Lower lobe of right lung (tissue), 2 donors: ENCODE data around the gene KIAA0753. TPM values are rescaled to one million over a fixed set of nuclear protein-coding genes. Genes with fewer than 3 reads are reported as not detected.

Experiments used
- ATAC-seq, 2 donors: fragments of 200-7000 bp; cut with Tn5 transposase; one replicate each; pipeline ENCODE4 v1.9.1; 2020 to 2022; ENCODE audit warnings: mild to moderate bottlenecking in 2 of 2, moderate library complexity in 2 of 2
- DNase-seq: peaks from one replicate; pipeline ENCODE4 v3.0.0-alpha.2; 2020
- H3K27ac ChIP-seq: fragments of 200-600 bp; one replicate; pipeline ENCODE4 v1.8.0; 2022
- H3K27me3 ChIP-seq: fragments of 200-600 bp; one replicate; pipeline ENCODE4 v1.8.0; 2022; ENCODE audit warnings: low read depth
- H3K36me3 ChIP-seq: fragments of 200-600 bp; one replicate; pipeline ENCODE4 v1.8.0; 2022; ENCODE audit warnings: mild to moderate bottlenecking
- H3K4me1 ChIP-seq: fragments of 200-600 bp; one replicate; pipeline ENCODE4 v1.8.0; 2022
- H3K4me3 ChIP-seq: fragments of 200-600 bp; one replicate; pipeline ENCODE4 v1.8.0; 2022; ENCODE audit warnings: mild to moderate bottlenecking
- H3K9me3 ChIP-seq: fragments of 200-600 bp; one replicate; pipeline ENCODE4 v1.8.0; 2022
- CTCF ChIP-seq: fragments of 200-600 bp; IDR thresholded peaks from one replicate; pipeline ENCODE4 v1.8.0; 2022; ENCODE audit warnings: antibody characterized with exemption, mild to moderate bottlenecking
- intact Hi-C: fragments of 100-400 bp; cut with DNase I; formaldehyde crosslinking; loops from one replicate; pipeline ENCODE4 v1.11.0; 2022
- microRNA-seq: library from miRNA; unstranded; fragments of <30 nt; microRNA quantifications from one replicate; pipeline ENCODE4 v1.2.0, GENCODE V29; 2020; ENCODE audit warnings: borderline number of aligned reads
- total RNA-seq: library from RNA; stranded (reverse); fragmentation: NEBNext Ultra II Directional; extraction: Animal tissue kit (Norgen Biotek cat#: 25700); gene quantifications from one replicate; pipeline ENCODE4 v1.2.1, GENCODE V29; 2021
- donor health status: DM: no; HTN: yes; CAD: no; lungs with severe emphysema.

KIAA0753 gene
- total RNA-seq, 1 donor from 2014 or later, result 20.0 TPM

DNA sequence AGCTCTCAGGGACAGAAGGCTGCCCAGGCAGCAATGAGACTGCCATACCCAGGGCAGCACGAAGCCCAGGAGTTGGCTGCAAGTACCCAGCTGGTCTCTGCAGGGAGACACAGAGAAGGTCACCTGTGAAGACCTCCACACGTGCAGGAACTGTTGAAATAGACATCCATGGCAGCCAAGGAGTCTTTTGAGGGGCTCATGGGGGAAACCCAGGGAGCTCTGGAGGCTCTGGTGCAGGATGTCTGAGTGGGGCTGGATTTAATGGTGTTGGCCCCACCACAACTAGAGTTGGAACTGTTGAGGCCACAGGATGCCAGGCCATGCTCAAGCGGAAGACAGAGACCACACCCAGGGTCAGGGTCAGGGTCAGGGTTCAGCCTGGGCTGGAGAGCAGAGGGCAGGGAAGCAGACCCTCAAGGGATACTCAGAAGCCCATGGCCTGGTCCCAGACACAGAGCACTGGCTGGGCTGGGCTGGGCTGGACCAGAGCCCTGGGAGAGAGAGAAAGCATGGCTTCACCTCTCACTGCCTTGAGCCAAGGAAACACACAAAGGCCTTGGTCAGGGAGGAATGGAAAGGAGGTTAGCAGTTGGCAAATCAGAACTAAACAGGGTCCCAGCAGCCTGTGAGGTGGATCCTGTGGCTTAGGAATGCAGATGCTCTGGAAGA, 105.5 kb downstream of the KIAA0753 start:
- no peak for ATAC-seq
- Histone ChIP-seq H3K4me1 (no peaks in the 10 kb centered on the region), H3K9me3 (peaks cover 4% of the 10 kb centered on the region), H3K36me3 (no peaks in the 10 kb centered on the region), H3K27me3 (no peaks in the 10 kb centered on the region), H3K27ac (no peak overlapping the region), H3K4me3 (no peak overlapping the region)
- no peak for DNase-seq
- no peak for TF ChIP-seq CTCF
- intact Hi-C loops, result no loop called here

- no peak for DNase-seq
- intact Hi-C loops, result no loop called here
Observed at GRCh38 chr17:6532441-6532885, 108.0 kb downstream of the KIAA0753 start.

DNA sequence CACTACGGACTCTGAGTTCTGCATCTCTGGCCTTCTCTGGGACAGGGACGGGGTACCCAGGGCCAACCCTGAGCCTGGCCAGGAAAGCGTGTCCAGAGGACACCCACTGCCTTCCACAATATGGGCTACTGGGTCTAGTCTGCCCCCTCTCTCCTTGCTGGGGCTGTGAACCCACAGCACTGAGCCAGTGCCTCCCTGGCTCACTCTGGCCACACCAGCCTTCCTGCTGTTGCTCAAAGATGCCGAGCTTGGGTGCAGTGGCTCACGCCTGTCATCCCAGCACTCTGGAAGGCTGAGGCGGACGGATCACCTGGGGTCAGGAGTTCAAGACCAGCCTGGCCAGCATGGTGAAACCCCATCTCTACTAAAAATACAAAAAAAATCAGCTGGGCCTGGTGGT, 108.9 kb downstream of the KIAA0753 start:
- no peaks in the 10 kb centered on the region for H3K9me3 ChIP-seq
- H3K27me3 ChIP-seq, result no peaks in the 10 kb centered on the region
- H3K36me3 ChIP-seq, result no peaks in the 10 kb centered on the region
- no peak for TF ChIP-seq CTCF
- H3K4me3 ChIP-seq, result no peak overlapping the region
- no peak overlapping the region for H3K27ac ChIP-seq
- intact Hi-C loops, result no loop called here
- ATAC-seq, result no peak
- no peak for DNase-seq
- H3K4me1 ChIP-seq, result no peaks in the 10 kb centered on the region

More at GRCh38 chr17:6532441-6532885, 108.0 kb downstream of the KIAA0753 start:
- H3K27me3 ChIP-seq, result no peaks in the 10 kb centered on the region
- no peak overlapping the region for H3K4me3 ChIP-seq
- TF ChIP-seq CTCF, result no peak
- H3K4me1 ChIP-seq, result no peaks in the 10 kb centered on the region
- no peak for ATAC-seq
- no peaks in the 10 kb centered on the region for H3K36me3 ChIP-seq
- no peaks in the 10 kb centered on the region for H3K9me3 ChIP-seq
- no peak overlapping the region for H3K27ac ChIP-seq

GRCh38 chr17:6530324-6530920, 110.1 kb downstream of the KIAA0753 start:
- DNase-seq, result no peak
- H3K36me3 ChIP-seq, result no peaks in the 10 kb centered on the region
- H3K4me3 ChIP-seq, result no peak overlapping the region
- no peak for ATAC-seq
- H3K9me3 ChIP-seq, result no peaks in the 10 kb centered on the region
- TF ChIP-seq CTCF, result no peak
- H3K27me3 ChIP-seq, result no peaks in the 10 kb centered on the region
- no peaks in the 10 kb centered on the region for H3K4me1 ChIP-seq
- H3K27ac ChIP-seq, result no peak overlapping the region
- intact Hi-C loops, result no loop called here

DNA sequence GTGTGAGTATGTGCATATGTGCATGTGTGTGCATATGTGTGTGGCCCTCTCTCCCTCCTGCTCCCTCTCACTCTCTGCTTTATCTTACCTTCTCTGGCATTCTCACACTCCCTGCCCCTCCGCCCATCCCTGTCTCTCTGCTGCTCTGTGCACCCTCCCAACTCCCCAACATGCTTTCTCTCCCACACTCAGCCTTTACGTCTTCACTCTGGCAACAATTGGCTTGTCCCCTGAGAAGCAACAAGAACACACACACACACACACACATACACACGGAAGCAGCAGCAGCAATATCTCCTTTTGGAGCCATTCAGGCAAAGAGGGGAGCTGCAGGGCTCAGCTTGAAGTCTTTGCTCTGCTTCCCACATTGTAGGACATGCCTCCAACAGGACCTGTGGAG, 112.0 kb downstream of the KIAA0753 start:
- Histone ChIP-seq H3K4me1 (no peaks in the 10 kb centered on the region), H3K9me3 (no peaks in the 10 kb centered on the region), H3K36me3 (no peaks in the 10 kb centered on the region), H3K27me3 (no peaks in the 10 kb centered on the region), H3K27ac (no peak overlapping the region), H3K4me3 (no peak overlapping the region)
- TF ChIP-seq CTCF, result no peak
- ATAC-seq (no peak), DNase-seq (no peak)
- intact Hi-C loops, result no loop called here

Small RNAs within 50 kb of the gene (microRNA-seq; reads per million reads assigned to microRNA genes)
- gene MIR4520-1, result not detected
- not detected for gene MIR4520-2

Other genes starting within 250 kb of the KIAA0753 start
- not detected for gene AIPL1, start 205.6 kb downstream of the KIAA0753 start, total RNA-seq
- 0.62 TPM for gene PIMREG, start 196.3 kb downstream of the KIAA0753 start, total RNA-seq
- 12.3 TPM for gene PITPNM3, start 84.2 kb downstream of the KIAA0753 start, total RNA-seq
- gene TXNDC17, start 349 bp upstream of the KIAA0753 start, total RNA-seq, result 50.4 TPM
- gene MED31, start 10.9 kb upstream of the KIAA0753 start, total RNA-seq, result 17.4 TPM
- 1.9 TPM for gene C17orf100, start 11.1 kb upstream of the KIAA0753 start, total RNA-seq
- not detected for gene SLC13A5, start 72.7 kb upstream of the KIAA0753 start, total RNA-seq
- 129 TPM for gene XAF1, start 115.3 kb upstream of the KIAA0753 start, total RNA-seq
- not detected for gene FBXO39, start 135.5 kb upstream of the KIAA0753 start, total RNA-seq
- gene TEKT1, start 191.0 kb upstream of the KIAA0753 start, total RNA-seq, result 9.7 TPM